A549 (cell line): ENCODE data around the gene HELLS. TPM values are rescaled to one million over a fixed set of nuclear protein-coding genes. Genes with fewer than 3 reads are reported as not detected.

Experiments
- ATAC-seq, 2 experiments: fragments of 200-7000 bp in 1 of 2; fragments of >200 bp in 1 of 2; cut with Nextera tagmentation in 1 of 2; cut with Tn5 transposase in 1 of 2; 3 replicates each; pipeline versions ENCODE4 v1.8.0 to v1.9.1; 2018 to 2020; ENCODE audit warnings: mild to moderate bottlenecking in 1 of 2, moderate library complexity in 1 of 2
- CTCF ChIA-PET: fragments of 300-600 bp; sonication (Branson Sonifier 250); formaldehyde crosslinking; extraction: SDS; loops from one replicate; lab custom pipeline; 2021; ENCODE audit warnings: antibody characterized with exemption, inconsistent platforms; lab: Yijun Ruan, JAX
- POLR2A ChIA-PET: fragments of 350-600 bp; formaldehyde crosslinking; extraction: SDS; loops from one replicate; lab custom pipeline; 2021; ENCODE audit warnings: antibody characterized with exemption, inconsistent platforms; lab: Yijun Ruan, JAX
- DNase-seq, 2 experiments: peaks; one replicate each; pipeline versions ENCODE4 v3.0.0 to v3.0.0-alpha.2; 2011 to 2016; ENCODE audit warnings: low read depth in 1 of 2, low spot score in 1 of 2
- FAIRE-seq: peaks from 2 replicates; lab custom pipeline; 2011; peaks lifted over from hg19 to GRCh38; lab: Jason Lieb, UNC
- H3K27ac ChIP-seq, 2 experiments: fragments of >200 bp; sonication (Bioruptor Twin); formaldehyde crosslinking; 3 replicates each; pipeline ENCODE4 v1.5.1; 2016 to 2017
- H3K4me1 ChIP-seq: fragments of >200 bp; sonication (Bioruptor Twin); formaldehyde crosslinking; 3 replicates; pipeline ENCODE4 v1.6.1; 2016
- H3K4me2 ChIP-seq: fragments of >200 bp; sonication (Bioruptor Twin); formaldehyde crosslinking; 3 replicates; pipeline ENCODE4 v1.6.1; 2016
- H3K4me3 ChIP-seq: fragments of >200 bp; sonication (Bioruptor Twin); formaldehyde crosslinking; 3 replicates; pipeline ENCODE4 v1.5.1; 2016
- H3K9me3 ChIP-seq: fragments of >200 bp; sonication (Bioruptor Twin); formaldehyde crosslinking; 3 replicates; pipeline ENCODE4 v1.6.1; 2016
- CBX8 ChIP-seq: fragments of 200-600 bp; sonication (generic); IDR thresholded peaks from 2 replicates; pipeline ENCODE4 v1.6.1; 2016
- CEBPB ChIP-seq, 2 experiments: fragments of >200 bp in 1 of 2; sonication (Bioruptor Twin) in 1 of 2; formaldehyde crosslinking in 1 of 2; IDR thresholded peaks; 2 replicates each; pipeline ENCODE4 v1.6.1; 2012 to 2016
- CHD2 ChIP-seq: fragments of 150-350 bp; IDR thresholded peaks from 2 replicates; pipeline ENCODE4 v1.6.1; 2014; ENCODE audit warnings: low read length; ENCODE audit not compliant: partially characterized antibody
- CHD4 ChIP-seq: fragments of 200-600 bp; sonication (generic); IDR thresholded peaks from 2 replicates; pipeline ENCODE4 v1.6.1; 2016; ENCODE audit warnings: antibody characterized with exemption, mild to moderate bottlenecking, borderline replicate concordance
- EHMT2 ChIP-seq: fragments of 200-600 bp; sonication (generic); IDR thresholded peaks from 2 replicates; pipeline ENCODE4 v1.6.1; 2016; ENCODE audit warnings: antibody characterized with exemption, low read depth, mild to moderate bottlenecking, moderate library complexity
- EP300 ChIP-seq, 2 experiments: fragments of >200 bp; sonication (Bioruptor Twin); formaldehyde crosslinking; IDR thresholded peaks; 2 replicates in 1 of 2; 3 replicates in 1 of 2; pipeline ENCODE4 v1.6.1; 2016 to 2017
- ESRRA ChIP-seq: fragments of 150-350 bp; IDR thresholded peaks from 2 replicates; pipeline ENCODE4 v1.6.1; 2014; ENCODE audit warnings: mild to moderate bottlenecking, low read length, borderline replicate concordance
- HEYL ChIP-seq: fragments of 250-450 bp; sonication (Bioruptor Pico); IDR thresholded peaks from 2 replicates; pipeline ENCODE4 v1.8.0; 2021; ENCODE audit warnings: mild to moderate bottlenecking, moderate library complexity
- HOXA7 ChIP-seq: fragments of 250-450 bp; sonication (Bioruptor Pico); IDR thresholded peaks from 2 replicates; pipeline ENCODE4 v1.5.0; 2020; ENCODE audit warnings: mild to moderate bottlenecking, moderate library complexity
- HOXB5 ChIP-seq: fragments of 250-450 bp; sonication (Bioruptor Pico); IDR thresholded peaks from 2 replicates; pipeline ENCODE4 v1.5.0; 2020; ENCODE audit warnings: mild to moderate bottlenecking, moderate library complexity
- KDM5A ChIP-seq: fragments of 200-600 bp; sonication (generic); IDR thresholded peaks from 2 replicates; pipeline ENCODE4 v1.6.1; 2016; ENCODE audit warnings: antibody characterized with exemption, mild to moderate bottlenecking
- MAFK ChIP-seq: fragments of 450-650 bp; IDR thresholded peaks from 2 replicates; pipeline ENCODE4 v1.6.1; 2014; ENCODE audit not compliant: partially characterized antibody
- MAZ ChIP-seq: fragments of 150-350 bp; IDR thresholded peaks from 2 replicates; pipeline ENCODE4 v1.6.1; 2014; ENCODE audit warnings: antibody characterized with exemption, low read depth, low read length, borderline replicate concordance
- NFE2L2 ChIP-seq: fragments of 150-350 bp; conservative IDR thresholded peaks from 2 replicates; pipeline ENCODE4 v1.6.1; 2014; ENCODE audit warnings: low read length
- PHF8 ChIP-seq: fragments of 200-600 bp; sonication (generic); IDR thresholded peaks from 2 replicates; pipeline ENCODE4 v1.6.1; 2016; ENCODE audit warnings: low read depth, mild to moderate bottlenecking, antibody characterized with exemption, moderate library complexity, borderline replicate concordance
- RAD21 ChIP-seq, 2 experiments: fragments of >200 bp in 1 of 2; sonication (Bioruptor Twin) in 1 of 2; formaldehyde crosslinking in 1 of 2; IDR thresholded peaks in 1 of 2; conservative IDR thresholded peaks in 1 of 2; 2 replicates in 1 of 2; 3 replicates in 1 of 2; pipeline ENCODE4 v1.6.1; 2012 to 2018; ENCODE audit warnings: inconsistent platforms in 1 of 2
- RNF2 ChIP-seq: fragments of 200-600 bp; sonication (generic); IDR thresholded peaks from 2 replicates; pipeline ENCODE4 v1.6.1; 2016; ENCODE audit warnings: low read depth, mild to moderate bottlenecking, antibody characterized with exemption, moderate library complexity, borderline replicate concordance
- TFCP2L1 ChIP-seq: fragments of 250-450 bp; sonication (Bioruptor Pico); IDR thresholded peaks from 2 replicates; pipeline ENCODE4 v1.5.0; 2021; ENCODE audit warnings: mild to moderate bottlenecking
- ZC3H11A ChIP-seq: fragments of 450-650 bp; IDR thresholded peaks from 2 replicates; pipeline ENCODE4 v1.6.1; 2014; ENCODE audit warnings: antibody characterized with exemption, mild to moderate bottlenecking
- ZSCAN20 ChIP-seq: fragments of 250-450 bp; sonication (Bioruptor Pico); IDR thresholded peaks from 2 replicates; pipeline ENCODE4 v1.8.0; 2022; ENCODE audit warnings: mild to moderate bottlenecking, moderate library complexity
- WGBS: methylation state at CpG from one replicate; pipeline ENCODE4 v1.1.6; 2017; ENCODE audit errors: missing lambda C conversion rate; 5-methylcytosine and 5-hydroxymethylcytosine counted together
- polyA plus RNA-seq, 4 experiments: library from polyadenylated mRNA; depleted of rRNA in 3 of 4; stranded (reverse); fragments of >200 nt; fragmentation: RNase III in 1 of 4; extraction: RNeasy Plus Mini Kit Qiagen cat#74134 plus additional on column Dnase treatment in 1 of 4; gene quantifications; 2 replicates in 3 of 4; 3 replicates in 1 of 4; pipeline ENCODE4 v1.2.3, GENCODE V29; 2011 to 2017
- TF ChIP-seq, protein P1 (sequence below): IDR thresholded peaks from 2 replicates; pipeline ENCODE4 v1.6.1; 2012
- TF ChIP-seq, protein P2 (sequence below): fragments of >200 bp; sonication (Bioruptor Twin); formaldehyde crosslinking; IDR thresholded peaks from 2 replicates; pipeline ENCODE4 v1.6.1; 2016
- TF ChIP-seq, protein P3 (sequence below): fragments of >200 bp; sonication (Bioruptor Twin); formaldehyde crosslinking; IDR thresholded peaks from 3 replicates; pipeline ENCODE4 v1.6.1; 2016
- TF ChIP-seq, protein P4 (sequence below): fragments of 250-450 bp; sonication (Bioruptor Pico); IDR thresholded peaks from 2 replicates; pipeline ENCODE4 v1.5.0; 2020; ENCODE audit warnings: low read depth, mild to moderate bottlenecking, moderate library complexity
- TF ChIP-seq, protein P5 (sequence below): IDR thresholded peaks from 2 replicates; pipeline ENCODE4 v1.6.1; 2012
- TF ChIP-seq, protein P6 (sequence below): fragments of 250-450 bp; sonication (Bioruptor Pico); IDR thresholded peaks from 2 replicates; pipeline ENCODE4 v1.5.0; 2021; ENCODE audit warnings: mild to moderate bottlenecking, moderate library complexity, borderline replicate concordance

Gene HELLS
- polyA plus RNA-seq, 2 of the 4 experiments (the other 2 are of a cell fraction) = 52.3 to 62.0 TPM

DNA sequence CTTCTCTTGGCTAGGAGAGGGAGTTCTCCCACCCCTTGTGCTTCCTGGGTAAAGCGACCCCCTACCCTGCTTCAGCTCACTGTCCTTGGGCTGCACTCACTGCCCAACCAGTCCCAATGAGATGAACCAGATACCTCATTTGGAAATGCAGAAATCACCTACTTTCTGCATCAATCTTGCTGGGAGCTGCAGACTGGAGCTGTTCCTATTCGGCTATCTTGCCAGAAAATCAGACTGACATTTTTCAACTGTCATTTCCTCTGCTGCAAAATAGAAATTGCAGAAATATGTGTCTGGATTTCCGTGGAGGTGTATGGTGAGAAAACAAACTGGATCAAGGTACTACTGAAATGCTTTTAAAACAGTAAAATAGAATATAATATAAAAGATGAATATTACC is 95.0 kb downstream of the HELLS start:
- H3K27ac ChIP-seq = no peak overlapping the region
- TF ChIP-seq CHD2 (no peak), HEYL (CRISPR knock-in tag) (no peak), NFE2L2 (no peak), MAZ (no peak), MAFK (no peak), KDM5A (no peak), EHMT2 (no peak), ESRRA (no peak)
- TF ChIP-seq, protein P1, sequence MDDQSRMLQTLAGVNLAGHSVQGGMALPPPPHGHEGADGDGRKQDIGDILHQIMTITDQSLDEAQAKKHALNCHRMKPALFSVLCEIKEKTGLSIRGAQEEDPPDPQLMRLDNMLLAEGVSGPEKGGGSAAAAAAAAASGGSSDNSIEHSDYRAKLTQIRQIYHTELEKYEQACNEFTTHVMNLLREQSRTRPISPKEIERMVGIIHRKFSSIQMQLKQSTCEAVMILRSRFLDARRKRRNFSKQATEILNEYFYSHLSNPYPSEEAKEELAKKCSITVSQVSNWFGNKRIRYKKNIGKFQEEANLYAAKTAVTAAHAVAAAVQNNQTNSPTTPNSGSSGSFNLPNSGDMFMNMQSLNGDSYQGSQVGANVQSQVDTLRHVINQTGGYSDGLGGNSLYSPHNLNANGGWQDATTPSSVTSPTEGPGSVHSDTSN = no peak
- TF ChIP-seq, protein P2, sequence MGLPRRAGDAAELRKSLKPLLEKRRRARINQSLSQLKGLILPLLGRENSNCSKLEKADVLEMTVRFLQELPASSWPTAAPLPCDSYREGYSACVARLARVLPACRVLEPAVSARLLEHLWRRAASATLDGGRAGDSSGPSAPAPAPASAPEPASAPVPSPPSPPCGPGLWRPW = no peak
- TF ChIP-seq, protein P3, sequence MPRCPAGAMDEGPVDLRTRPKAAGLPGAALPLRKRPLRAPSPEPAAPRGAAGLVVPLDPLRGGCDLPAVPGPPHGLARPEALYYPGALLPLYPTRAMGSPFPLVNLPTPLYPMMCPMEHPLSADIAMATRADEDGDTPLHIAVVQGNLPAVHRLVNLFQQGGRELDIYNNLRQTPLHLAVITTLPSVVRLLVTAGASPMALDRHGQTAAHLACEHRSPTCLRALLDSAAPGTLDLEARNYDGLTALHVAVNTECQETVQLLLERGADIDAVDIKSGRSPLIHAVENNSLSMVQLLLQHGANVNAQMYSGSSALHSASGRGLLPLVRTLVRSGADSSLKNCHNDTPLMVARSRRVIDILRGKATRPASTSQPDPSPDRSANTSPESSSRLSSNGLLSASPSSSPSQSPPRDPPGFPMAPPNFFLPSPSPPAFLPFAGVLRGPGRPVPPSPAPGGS = no peak
- peaks cover 7% of the 10 kb centered on the region; the same call in 1 of the 3 replicates for H3K4me1 ChIP-seq
- FAIRE-seq (no peak), ATAC-seq (no peak), DNase-seq (no peak)
- H3K4me2 ChIP-seq = no peak overlapping the region
- ChIA-PET POLR2A (no interaction called here), CTCF (interaction anchor here (0.5 to 1.8 kb wide), 2 partner anchors 12 to 162 kb away, joined by 3 to 7 read pairs; no protein-coding TSS in a partner anchor)
- 67% methylated on average over 3 of the region's 3 CpGs for WGBS
- H3K9me3 ChIP-seq = peaks cover 21% of the 10 kb centered on the region; the same call in 2 of the 3 replicates
- H3K4me3 ChIP-seq = no peak overlapping the region

DNA sequence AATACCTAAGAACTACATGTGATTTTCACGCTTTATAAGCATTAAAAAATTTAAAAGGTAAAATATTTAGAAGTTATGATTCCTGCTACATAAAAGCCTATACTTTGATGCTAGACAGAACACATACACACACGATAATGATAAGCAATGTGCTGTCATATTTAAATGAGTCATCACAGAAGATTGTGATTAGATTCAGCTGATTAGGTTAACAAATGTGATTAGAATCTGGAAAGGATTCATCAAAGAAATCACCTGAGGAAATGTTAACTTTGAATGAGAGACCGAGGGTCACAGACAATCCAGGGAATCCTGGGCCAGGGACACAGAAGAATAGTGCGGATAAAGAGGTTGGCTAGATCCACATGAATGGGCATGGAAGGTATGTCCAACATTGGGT is 95.9 kb downstream of the HELLS start:
- DNase-seq (no peak), ATAC-seq (no peak), FAIRE-seq (no peak)
- H3K9me3 ChIP-seq = peaks cover 21% of the 10 kb centered on the region; the same call in 2 of the 3 replicates
- CTCF ChIA-PET = interaction anchor here (1.8 kb wide), 1 partner anchor 13 kb away, joined by 7 read pairs; no protein-coding TSS in a partner anchor
- POLR2A ChIA-PET = no interaction called here
- H3K4me3 ChIP-seq = no peak overlapping the region
- 77% methylated on average over 4 of the region's 4 CpGs for WGBS
- no peak overlapping the region for H3K27ac ChIP-seq
- H3K4me2 ChIP-seq = no peak overlapping the region
- H3K4me1 ChIP-seq = peaks cover 7% of the 10 kb centered on the region; the same call in 1 of the 3 replicates
- TF ChIP-seq MAZ (no peak), ESRRA (no peak), ZSCAN20 (CRISPR knock-in tag) (no peak), RNF2 (no peak), PHF8 (no peak), CHD2 (no peak), MAFK (no peak), RAD21 (conservative IDR thresholded peaks at IDR 0.05 in 1 of 2, IDR thresholded peaks at IDR 0.05 in 1 of 2) (no peak), HOXB5 (CRISPR knock-in tag) (no peak), CEBPB (IDR thresholded peaks at IDR 0.05) (no peak), TFCP2L1 (CRISPR knock-in tag) (no peak), CBX8 (no peak), NFE2L2 (no peak), CHD4 (no peak), ZC3H11A (no peak), EP300 (IDR thresholded peaks at IDR 0.05) (no peak), HOXA7 (CRISPR knock-in tag) (no peak)
- TF ChIP-seq, protein P4, sequence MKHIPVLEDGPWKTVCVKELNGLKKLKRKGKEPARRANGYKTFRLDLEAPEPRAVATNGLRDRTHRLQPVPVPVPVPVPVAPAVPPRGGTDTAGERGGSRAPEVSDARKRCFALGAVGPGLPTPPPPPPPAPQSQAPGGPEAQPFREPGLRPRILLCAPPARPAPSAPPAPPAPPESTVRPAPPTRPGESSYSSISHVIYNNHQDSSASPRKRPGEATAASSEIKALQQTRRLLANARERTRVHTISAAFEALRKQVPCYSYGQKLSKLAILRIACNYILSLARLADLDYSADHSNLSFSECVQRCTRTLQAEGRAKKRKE = no peak
- TF ChIP-seq, protein P5, sequence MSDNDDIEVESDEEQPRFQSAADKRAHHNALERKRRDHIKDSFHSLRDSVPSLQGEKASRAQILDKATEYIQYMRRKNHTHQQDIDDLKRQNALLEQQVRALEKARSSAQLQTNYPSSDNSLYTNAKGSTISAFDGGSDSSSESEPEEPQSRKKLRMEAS = no peak
- TF ChIP-seq, protein P6, sequence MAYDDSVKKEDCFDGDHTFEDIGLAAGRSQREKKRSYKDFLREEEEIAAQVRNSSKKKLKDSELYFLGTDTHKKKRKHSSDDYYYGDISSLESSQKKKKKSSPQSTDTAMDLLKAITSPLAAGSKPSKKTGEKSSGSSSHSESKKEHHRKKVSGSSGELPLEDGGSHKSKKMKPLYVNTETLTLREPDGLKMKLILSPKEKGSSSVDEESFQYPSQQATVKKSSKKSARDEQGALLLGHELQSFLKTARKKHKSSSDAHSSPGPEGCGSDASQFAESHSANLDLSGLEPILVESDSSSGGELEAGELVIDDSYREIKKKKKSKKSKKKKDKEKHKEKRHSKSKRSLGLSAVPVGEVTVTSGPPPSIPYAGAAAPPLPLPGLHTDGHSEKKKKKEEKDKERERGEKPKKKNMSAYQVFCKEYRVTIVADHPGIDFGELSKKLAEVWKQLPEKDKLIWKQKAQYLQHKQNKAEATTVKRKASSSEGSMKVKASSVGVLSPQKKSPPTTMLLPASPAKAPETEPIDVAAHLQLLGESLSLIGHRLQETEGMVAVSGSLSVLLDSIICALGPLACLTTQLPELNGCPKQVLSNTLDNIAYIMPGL (CRISPR knock-in tag) = no peak
